Measurements from ENCODE around the gene ULK4.
A peak's percentile ranks its signal among the peaks of the same experiment; 100 is the strongest.
"Not testable (repeated sequence)": the region's sequence is repeated elsewhere in the genome, so short reads cannot be mapped to it uniquely, and the experiment has no call there.

ULK4 gene

DNA sequence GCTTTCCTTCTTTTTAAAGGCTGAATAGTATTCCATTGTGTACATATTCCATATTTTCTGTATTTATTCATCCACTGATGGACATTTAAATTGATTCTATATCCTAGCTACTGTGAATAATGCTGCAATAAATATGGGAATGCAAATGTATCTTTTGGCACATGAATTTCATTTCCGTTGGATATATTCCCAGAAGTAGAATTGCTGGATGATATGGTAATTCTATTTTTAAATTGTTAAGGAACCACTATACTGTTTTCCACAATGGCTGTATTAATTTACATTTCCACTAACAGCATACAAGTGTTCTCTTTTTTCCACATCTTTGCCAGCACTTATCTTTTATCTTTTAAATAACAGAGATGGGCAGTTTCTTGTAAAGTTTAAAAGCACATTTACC lies 459.9 kb downstream of the ULK4 start:
- DNase-seq (ENCODE audit: low spot score): no peak

DNA sequence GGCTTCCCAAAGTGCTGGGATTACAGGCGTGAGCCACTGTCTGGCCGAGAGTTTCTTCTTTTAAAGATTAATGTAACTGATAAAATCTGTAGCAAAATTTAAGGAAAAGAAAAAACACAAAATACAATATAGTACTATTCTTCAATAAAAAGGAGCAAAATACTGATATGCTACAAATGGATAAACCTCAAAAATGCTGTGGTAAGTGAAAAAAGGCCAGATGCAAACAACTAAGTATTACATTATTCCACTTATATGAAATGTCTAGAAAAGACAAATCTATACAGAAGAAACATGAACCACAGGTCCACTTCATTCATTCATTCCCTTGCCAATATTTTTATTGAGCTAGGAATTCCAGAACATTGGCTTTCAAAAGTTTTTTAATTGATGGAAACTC lies 463.1 kb downstream of the ULK4 start:
- DNase-seq (ENCODE audit: low spot score): no peak

DNA sequence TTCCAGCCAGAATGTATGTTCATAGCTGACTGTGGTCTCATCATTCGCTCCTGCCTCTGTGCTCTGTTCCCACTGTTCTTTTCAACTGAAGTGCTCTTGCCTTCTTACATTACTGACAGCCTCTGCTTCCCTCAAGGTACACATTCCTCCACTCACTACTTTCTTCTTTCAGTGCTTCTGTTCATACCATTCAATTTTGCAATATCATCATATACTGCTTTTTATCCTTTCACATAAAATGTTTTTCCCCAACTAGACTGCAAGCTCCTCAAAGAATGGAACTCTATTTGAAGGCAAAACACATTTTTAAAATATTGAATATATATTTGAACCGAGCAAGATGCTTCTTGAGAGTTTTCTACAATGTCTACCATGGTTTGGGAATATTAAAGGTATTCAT lies 471.5 kb downstream of the ULK4 start:
- no peak for DNase-seq (ENCODE audit: low spot score)

DNA sequence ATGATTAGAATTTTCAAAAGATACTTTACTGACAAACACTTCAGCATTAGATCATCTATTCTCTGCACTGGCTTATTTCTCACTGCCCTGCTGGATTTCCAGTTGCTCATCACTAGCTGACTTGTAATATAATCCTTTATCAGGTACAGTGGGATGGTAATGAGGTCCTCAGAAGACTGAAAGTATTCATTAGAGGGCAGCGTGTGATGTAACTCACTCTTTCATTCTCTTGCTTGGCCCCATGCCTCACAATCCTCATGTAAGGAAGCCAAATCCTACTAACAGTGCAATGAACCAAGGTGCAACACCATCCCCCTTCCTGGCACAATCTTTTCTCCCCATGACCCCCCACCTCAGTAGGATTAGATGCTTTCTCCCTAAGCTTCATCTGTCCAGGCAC lies 472.7 kb downstream of the ULK4 start:
- DNase-seq (ENCODE audit: low spot score): no peak

DNA sequence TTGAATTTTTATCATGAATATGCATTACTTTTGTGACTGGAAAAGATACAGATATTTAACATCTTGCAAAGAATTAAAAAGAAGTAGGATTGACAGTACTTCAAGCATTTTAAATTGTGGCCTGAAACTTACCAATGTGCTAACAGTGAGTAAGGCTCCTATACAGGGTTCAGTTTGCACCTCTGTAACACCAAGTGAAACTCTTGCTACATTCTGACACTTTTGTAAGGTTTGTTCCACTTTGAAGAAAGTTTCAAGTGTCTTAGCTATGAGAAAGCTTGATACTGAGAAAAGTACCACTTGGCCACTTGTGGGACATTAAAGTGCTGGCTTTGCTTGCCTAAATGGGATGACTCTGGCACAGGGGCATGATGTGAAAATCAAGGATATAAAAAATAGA lies 473.4 kb downstream of the ULK4 start:
- DNase-seq (ENCODE audit: low spot score): no peak

DNA sequence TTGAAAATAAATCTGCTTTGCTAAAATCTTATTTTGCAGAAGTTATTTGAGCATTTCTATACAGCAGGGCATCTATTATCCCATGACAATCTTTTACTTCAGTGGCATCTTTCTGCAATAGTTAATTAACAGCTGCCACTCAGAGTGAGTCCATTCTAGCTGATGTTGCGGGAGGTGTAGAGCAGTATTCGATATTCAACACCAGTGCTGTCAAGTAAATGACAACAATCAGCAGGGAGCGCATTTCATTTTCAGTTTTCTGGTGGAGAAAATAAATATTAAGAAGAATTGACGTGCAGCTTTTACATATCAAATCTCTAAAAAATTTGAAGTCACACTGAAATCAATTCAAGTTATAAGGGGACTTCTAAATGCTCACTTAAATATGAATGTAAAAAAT lies 476.4 kb downstream of the ULK4 start:
- no peak for DNase-seq (ENCODE audit: low spot score)

DNA sequence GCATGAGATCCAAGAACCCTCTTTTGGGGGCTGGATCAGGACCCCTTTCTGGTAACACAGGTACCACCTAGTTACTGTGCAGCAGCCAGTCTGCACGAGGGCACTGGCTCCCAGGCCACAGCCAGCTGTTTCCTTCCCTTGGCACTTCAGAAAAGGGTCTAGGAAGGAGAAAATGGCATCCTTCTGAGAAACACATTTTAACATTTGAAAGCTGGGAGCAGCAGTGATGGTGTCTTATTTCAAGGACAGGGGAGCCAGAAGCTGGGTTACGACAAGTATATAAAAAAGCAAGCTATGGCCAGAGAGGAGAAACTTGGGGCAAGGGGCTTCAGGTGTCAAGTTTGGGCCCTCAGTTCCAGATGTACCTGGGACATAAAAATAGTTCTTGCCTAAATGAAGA lies 479.8 kb downstream of the ULK4 start:
- DNase-seq (ENCODE audit: low spot score): no peak

DNA sequence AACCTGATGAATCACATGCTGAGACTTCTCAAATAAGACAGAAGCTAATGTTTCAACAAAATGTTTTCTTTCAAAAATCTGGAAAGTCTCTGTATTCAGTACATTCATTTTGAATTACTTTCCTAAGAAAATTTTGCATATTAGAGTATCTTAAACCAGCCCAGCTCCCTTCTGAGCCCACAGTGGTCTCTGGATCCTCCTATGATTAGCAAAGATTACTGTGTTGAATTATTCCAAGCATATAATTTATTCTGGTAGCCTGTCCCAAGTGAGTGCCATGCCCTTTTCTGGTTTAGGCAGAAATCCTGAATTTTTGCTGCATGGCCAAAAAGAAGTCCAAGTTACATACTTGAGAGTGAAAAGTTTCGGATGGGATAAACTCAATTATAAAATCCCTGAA lies 483.6 kb downstream of the ULK4 start:
- DNase-seq (ENCODE audit: low spot score): no peak

DNA sequence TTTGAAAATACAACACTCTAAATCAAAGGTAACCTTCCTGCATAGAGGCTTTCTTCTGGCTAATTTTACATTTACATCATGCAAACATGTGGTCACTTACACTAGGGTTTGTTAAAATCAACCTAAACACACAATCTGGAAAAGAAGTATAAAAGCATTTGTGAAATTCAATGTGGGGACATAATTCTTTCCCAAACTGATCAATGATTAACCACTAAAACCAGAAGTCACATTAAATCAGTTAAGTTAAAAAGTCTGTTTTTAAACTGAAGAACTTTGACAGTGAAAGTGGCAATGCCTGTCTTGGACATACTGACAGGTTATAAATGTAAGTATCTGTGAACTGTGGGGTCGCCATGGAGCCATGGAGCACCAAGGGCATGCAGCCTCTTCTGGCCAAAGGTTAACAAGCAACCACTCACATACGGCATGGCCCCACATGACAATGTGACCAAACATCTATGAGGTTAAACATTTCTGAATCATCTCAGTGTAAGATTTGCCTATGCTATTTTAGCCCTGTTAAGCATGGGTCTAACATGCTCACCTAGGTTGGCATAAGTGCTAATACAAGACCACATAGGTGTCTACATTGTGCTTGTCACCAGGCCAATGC lies 484.4 kb downstream of the ULK4 start:
- DNase-seq (ENCODE audit: low spot score): peak; percentile 59

DNA sequence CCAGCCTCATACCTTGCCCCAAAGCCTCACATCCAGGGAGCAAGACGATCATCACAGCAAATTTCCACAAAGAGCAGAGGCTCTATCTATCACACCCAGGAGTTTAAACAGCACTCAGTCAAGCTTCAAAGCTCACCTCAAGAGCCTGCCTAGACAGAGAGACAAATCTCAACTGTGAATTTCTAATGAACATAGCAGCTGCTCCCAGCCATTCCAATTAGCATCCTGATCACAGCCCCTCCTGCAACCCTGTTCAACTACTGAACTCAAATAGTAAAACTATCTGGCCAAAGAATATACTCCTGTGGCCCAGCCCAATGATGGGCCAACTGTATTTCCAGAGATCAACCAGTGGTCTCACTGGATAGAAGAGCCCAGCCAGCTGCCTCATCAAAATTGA lies 492.8 kb downstream of the ULK4 start:
- no peak for DNase-seq (ENCODE audit: low spot score)

DNA sequence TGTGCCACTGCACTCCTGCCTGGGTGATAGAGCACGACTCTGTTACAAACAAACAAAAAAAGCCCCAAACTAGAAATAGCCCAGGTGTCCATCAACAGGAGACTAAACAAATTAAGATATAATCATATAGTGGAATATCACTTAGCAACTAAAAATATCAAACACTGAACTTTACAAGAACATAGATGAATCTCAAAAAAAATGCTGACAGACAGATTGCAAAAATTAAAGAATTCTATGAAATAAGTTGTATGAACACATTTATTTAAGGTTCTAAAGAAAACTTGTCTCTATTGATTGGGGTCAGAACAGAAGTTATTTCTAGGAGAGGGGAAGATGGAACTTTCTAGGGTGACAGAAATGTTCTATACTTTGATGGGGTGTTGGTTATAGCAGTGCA lies 494.4 kb downstream of the ULK4 start:
- DNase-seq (ENCODE audit: low spot score): no peak

DNA sequence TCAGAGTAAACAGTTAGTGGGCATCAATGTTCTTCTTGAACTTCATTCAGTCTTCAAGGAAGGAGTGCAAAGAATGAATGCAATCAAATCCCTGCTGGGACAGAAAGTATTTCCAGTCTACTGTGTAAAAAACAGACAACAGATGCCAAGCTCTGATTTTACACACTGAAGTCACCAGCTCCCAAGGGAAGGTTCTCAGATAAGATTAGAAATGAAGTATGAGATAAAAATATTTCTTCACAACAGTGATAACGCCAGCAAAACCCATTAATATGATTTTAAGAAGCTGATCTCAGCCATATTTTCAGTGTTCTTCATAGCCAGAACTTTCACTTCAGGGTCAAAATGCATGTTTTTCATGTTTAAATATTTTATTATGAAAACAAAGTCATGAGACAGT lies 497.0 kb downstream of the ULK4 start:
- DNase-seq (ENCODE audit: low spot score): no peak

DNA sequence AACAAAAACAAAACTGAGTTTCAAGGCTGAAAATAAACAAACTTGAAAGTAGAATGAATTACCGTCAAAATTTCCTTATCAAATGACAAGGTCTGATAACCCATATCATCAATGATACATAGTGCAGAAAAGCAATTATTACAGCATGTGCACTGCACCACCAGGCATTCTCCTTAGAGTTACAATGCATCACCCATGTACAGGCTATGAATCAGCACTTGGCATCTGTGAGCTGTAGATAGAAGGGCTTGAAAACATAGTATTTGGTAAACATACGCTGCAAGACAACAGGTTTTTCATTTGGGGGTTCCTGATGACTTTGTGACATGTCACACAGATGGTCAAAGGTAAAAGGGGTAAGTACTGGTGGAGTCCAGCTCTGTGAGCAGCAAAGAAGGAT lies 497.5 kb downstream of the ULK4 start:
- no peak for DNase-seq (ENCODE audit: low spot score)

DNA sequence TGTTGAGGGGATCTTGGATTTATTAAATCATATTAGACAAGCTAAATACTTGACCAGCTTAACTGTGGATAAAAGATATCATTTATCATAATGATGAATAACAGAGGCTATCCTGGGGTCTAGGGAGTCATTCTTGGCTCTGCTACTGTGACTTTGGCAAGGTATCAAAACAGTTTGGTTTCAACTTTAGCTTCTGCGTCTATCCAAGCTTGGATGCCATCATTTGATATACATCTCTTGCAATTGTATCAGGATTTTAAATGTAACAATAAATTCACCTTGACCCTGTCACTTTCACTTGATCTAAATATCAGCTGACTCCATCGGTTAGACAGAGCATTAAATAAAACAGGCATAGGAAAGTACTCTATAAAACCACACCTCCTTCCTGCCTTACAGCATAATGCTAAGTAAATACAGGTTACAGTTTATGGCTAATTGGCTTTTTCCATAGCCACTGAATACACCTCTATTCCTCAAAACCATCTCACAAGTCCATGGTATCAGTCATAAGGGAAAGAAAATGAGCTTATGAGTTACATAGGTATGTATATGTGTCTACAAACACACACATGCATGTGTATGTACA lies 499.7 kb downstream of the ULK4 start:
- DNase-seq (ENCODE audit: low spot score): no peak

DNA sequence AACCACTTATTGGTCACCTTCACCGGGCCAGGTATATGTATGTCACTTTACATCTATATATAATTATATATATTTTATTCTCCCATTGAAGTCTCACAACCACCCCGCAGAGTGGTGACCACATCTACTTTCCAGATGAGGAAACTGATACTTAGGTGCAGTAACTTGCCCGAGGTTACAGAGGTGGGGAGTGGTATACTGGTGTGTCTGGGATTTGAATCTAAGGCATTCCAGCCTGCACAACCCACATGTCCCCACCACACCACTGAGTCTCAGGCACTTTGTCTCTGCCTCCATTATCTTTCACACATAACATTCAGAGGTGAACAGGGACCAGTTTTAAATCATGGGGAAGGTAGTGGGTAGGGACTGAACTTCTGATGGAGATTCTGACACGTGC lies 501.2 kb downstream of the ULK4 start:
- DNase-seq (ENCODE audit: low spot score): no peak

DNA sequence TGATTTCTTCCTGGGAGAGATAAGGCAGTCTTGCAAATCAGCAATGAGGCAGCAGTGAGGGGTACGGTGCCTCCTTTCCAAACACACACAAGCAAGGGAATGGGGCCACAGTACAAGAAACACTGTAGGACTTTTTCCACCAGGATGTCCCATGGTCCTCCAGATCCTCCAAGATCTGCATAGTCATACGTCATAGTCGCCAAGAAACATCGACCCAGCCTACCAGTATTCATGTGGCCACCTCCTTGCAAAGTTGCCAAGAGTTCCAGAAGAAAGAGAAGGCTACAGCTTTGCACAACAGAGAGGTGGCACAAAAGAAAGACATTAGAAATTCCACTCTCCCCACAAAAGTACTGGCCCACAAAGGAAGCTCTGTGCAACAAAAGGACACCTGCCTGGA lies 504.7 kb downstream of the ULK4 start:
- DNase-seq (ENCODE audit: low spot score): no peak

DNA sequence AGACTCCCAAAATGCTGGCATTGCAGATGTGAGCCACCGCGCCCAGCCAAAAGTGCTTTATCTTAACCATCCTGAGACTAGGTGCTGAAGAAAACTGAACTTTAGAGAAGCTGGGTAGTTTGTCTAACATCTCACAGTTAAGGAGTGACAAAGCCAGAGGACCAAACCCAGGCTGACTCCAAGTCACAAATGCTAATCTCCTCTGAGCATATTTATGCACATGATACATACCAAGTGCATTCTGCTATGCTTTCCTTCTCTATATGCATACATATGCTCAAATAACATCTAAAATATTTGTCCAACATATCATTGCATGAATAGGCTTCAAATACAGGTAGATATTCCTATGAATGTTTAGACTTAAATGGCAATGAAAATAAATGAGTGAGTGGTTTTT lies 505.7 kb downstream of the ULK4 start:
- no peak for DNase-seq (ENCODE audit: low spot score)

DNA sequence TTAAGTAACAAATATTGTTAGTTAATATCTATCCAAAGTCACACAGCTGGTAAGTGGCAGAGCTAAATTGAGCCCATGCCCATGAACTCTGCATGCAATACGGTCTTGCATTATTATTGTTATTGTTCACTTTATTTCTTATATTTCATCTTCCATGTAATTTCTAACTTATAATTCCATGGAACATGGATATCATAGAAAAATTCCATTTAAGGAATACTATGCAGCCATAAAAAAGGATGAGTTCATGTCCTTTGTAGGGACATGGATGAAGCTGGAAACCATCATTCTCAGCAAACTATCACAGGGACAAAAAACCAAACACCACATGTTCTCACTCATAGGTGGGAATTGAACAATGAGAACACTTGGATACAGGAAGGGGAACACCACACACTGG lies 508.3 kb downstream of the ULK4 start:
- DNase-seq (ENCODE audit: low spot score): not testable (repeated sequence)

DNA sequence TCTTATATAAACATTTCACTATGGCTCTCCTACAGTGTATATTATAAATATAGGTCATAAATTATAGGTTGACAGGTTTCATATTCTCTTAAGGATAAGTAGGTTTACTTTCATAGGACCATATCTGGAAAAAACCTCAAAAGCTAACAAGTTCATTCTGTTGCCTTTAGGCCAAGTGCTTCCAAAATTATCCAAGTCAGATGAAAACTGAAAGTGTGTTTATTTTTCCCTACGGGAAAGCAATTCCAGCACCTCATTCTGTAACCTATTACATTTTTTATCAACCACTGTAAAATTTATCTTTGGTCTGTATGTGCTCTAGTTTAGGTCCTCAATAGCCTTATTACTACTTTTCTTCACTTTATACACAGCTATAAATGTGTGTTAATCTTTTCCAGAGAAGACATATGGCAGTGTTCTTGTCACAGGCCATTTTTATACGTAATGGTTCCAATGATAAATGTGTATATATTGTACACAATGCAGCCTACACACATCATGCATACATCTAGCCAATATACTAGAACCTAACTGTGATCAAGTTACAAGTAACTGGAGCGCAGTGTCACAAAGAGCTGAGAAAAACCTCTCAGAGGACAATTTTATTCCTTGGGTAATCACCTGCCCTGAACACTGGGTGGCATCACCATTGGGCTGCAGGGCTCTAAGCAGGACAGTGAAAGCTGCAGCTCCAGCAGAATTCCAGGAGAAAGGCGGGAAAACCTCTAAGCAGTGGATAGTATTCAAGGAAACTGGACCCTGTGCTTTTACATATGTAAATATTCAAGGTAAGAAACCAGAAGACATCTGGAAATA lies 511.3 kb downstream of the ULK4 start:
- no peak for DNase-seq (ENCODE audit: low spot score)

DNA sequence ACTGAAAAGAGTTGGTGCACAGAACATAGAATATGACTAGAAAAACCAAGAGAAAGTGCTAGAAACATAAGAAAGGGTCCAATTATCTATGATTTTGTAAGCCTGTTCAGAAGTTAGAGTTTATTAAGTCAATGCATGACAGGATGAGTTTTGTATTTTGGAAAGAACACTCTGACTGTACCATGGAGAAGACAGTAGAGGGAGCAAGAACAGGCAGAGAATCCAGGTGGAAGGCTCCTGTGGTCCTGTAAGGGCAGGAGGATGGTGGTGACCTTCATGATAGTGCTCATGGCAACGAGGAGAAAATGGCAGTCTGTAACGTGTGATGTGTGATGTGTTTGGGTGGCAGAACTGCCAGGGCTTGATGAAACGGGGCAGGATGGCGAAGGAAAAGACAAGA lies 513.5 kb downstream of the ULK4 start:
- no peak for DNase-seq (ENCODE audit: low spot score)

DNA sequence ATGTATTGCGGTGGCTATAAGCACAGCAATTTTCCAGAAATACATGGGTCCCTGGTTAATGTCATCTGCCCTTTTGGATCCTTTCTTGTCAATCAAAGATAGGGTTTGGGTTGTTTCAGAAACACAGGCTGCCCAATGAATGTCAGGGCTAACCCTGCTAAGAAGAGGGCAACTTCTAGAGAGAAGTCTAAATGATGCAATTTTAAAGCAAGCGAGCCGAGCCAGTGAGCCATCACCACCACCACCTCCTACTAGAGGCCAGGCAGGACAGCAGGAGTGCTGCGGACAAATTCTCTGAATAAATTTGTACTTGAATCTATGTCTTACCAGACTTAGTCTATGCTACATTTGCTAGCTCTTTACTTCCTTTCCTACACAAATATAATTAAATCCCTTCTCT lies 514.2 kb downstream of the ULK4 start:
- DNase-seq (ENCODE audit: low spot score): no peak

DNA sequence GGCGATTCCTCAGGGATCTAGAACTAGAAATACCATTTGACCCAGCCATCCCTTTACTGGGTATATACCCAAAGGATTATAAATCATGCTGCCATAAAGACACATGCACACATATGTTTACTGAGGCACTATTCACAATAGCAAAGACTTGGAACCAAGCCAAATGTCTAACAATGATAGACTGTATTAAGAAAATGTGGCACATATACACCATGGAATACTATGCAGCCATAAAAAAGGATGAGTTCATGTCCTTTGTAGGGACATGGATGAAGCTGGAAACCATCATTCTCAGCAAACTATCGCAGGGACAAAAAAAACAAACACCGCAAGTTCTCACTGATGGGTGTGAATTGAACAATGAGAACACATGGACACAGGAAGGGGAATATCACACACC lies 515.6 kb downstream of the ULK4 start:
- DNase-seq (ENCODE audit: low spot score): not testable (repeated sequence)

DNA sequence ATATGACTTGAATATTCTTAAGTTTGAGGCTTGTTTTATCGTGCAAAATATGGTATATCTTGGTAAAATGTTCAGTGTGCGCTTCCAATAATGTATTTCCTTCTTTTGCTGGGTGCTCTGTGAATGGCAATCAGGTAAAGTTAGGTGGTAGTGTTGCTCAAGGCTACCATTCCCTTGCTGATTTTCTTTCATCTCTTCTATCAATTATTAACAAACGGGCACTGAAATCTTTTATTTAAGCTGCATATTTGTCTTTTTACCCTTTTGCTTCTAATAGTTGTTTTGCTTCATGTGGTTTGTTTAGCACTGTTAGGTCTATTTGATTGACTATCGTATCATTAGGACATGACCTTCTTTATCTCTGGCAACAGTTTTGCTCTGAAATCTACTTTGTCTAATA lies 520.3 kb downstream of the ULK4 start:
- DNase-seq (ENCODE audit: low spot score): no peak

DNA sequence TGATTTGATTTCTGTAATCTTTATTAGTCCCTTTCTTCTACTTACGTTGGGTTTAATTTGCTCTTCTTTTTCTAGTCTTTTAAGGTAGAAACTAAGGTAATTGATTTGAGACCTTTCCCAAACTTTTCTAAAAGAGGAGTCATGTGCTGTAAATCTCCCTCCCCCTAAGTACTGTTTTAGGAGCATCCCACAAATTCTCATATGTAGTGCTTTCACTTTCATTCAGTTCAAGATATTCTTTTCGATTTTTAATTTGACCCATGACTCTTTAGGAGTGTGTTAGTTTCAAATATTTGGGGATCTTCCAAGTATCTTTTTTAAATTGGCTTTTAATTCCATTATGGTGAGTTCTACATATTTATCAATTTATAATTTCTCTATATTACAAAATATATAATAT lies 520.8 kb downstream of the ULK4 start:
- no peak for DNase-seq (ENCODE audit: low spot score)

All from kidney tubule cell (primary cell).